KMS-11 (cell line): ENCODE data around the gene SLC7A1.

Experiments
- H2AFZ ChIP-seq: fragments of 200-600 bp; sonication (generic); 2 replicates; pipeline ENCODE4 v1.6.1; 2016; ENCODE audit warnings: antibody characterized with exemption, mixed run types, low read depth
- H3K27ac ChIP-seq: fragments of 200-600 bp; sonication (generic); 2 replicates; pipeline ENCODE4 v1.6.1; 2016; ENCODE audit warnings: mild to moderate bottlenecking, mixed run types
- H3K27me3 ChIP-seq: fragments of 200-600 bp; sonication (generic); 2 replicates; pipeline ENCODE4 v1.6.1; 2017; ENCODE audit warnings: mild to moderate bottlenecking, low read depth, mixed run types, moderate library complexity; ENCODE audit not compliant: insufficient read depth
- H3K36me3 ChIP-seq: fragments of 200-600 bp; sonication (generic); 2 replicates; pipeline ENCODE4 v1.6.1; 2017; ENCODE audit warnings: mild to moderate bottlenecking, mixed run types; ENCODE audit not compliant: insufficient read depth
- H3K4me1 ChIP-seq: fragments of 200-600 bp; sonication (generic); 2 replicates; pipeline ENCODE4 v1.6.1; 2016; ENCODE audit warnings: mild to moderate bottlenecking, low read depth, mixed run types; ENCODE audit not compliant: poor library complexity, severe bottlenecking
- H3K4me2 ChIP-seq: fragments of 200-600 bp; sonication (generic); 2 replicates; pipeline ENCODE4 v1.7.0; 2016; ENCODE audit warnings: mild to moderate bottlenecking, mixed run types
- H3K4me3 ChIP-seq: fragments of 200-600 bp; sonication (generic); IDR thresholded peaks from 2 replicates; pipeline ENCODE4 v1.6.1; 2017; ENCODE audit warnings: low read depth, low read length, mixed read lengths; ENCODE audit not compliant: insufficient read depth
- H3K79me2 ChIP-seq: fragments of 200-600 bp; sonication (generic); 2 replicates; pipeline ENCODE4 v1.6.1; 2016; ENCODE audit warnings: low read depth, mixed run types; ENCODE audit not compliant: insufficient read depth
- H3K9ac ChIP-seq: fragments of 200-600 bp; sonication (generic); 2 replicates; pipeline ENCODE4 v1.6.1; 2016; ENCODE audit warnings: mild to moderate bottlenecking, mixed run types
- H4K20me1 ChIP-seq: fragments of 200-600 bp; sonication (generic); 2 replicates; pipeline ENCODE4 v1.6.1; 2016; ENCODE audit warnings: mild to moderate bottlenecking, mixed run types; ENCODE audit not compliant: insufficient read depth
- CTCF ChIP-seq: fragments of 200-600 bp; sonication (generic); conservative IDR thresholded peaks from 2 replicates; pipeline ENCODE4 v1.6.1; 2017; ENCODE audit warnings: low read depth, mild to moderate bottlenecking, antibody characterized with exemption, low read length, moderate library complexity, mixed read lengths

SLC7A1 gene

GRCh38 chr13:29482504-29482903, 113.0 kb downstream of the SLC7A1 start:
- H3K4me1 ChIP-seq: no peaks in the 10 kb centered on the region
- no peaks in the 10 kb centered on the region for H3K27me3 ChIP-seq
- H3K27ac ChIP-seq: no peak overlapping the region
- no peak overlapping the region for H3K4me2 ChIP-seq
- H4K20me1 ChIP-seq: no peaks in the 10 kb centered on the region
- H3K79me2 ChIP-seq: no peaks in the 10 kb centered on the region
- no peaks in the 10 kb centered on the region for H3K36me3 ChIP-seq
- no peak for TF ChIP-seq CTCF
- H3K4me3 ChIP-seq: no peak overlapping the region
- H3K9ac ChIP-seq: no peak overlapping the region
- H2AFZ ChIP-seq: no peak overlapping the region

GRCh38 chr13:29481603-29482002, 113.9 kb downstream of the SLC7A1 start:
- H2AFZ ChIP-seq: no peak overlapping the region
- no peaks in the 10 kb centered on the region for H3K79me2 ChIP-seq
- TF ChIP-seq CTCF: no peak
- H3K9ac ChIP-seq: no peak overlapping the region
- H4K20me1 ChIP-seq: no peaks in the 10 kb centered on the region
- H3K27me3 ChIP-seq: no peaks in the 10 kb centered on the region
- no peaks in the 10 kb centered on the region for H3K36me3 ChIP-seq
- H3K4me2 ChIP-seq: no peak overlapping the region
- no peak overlapping the region for H3K4me3 ChIP-seq
- H3K27ac ChIP-seq: no peak overlapping the region
- no peaks in the 10 kb centered on the region for H3K4me1 ChIP-seq

GRCh38 chr13:29480893-29481525, 114.5 kb downstream of the SLC7A1 start:
- Histone ChIP-seq H3K4me2 (no peak overlapping the region), H3K9ac (no peak overlapping the region), H3K79me2 (no peaks in the 10 kb centered on the region), H3K4me1 (no peaks in the 10 kb centered on the region), H2AFZ (no peak overlapping the region), H3K27ac (no peak overlapping the region), H3K27me3 (no peaks in the 10 kb centered on the region), H3K4me3 (no peak overlapping the region), H4K20me1 (no peaks in the 10 kb centered on the region), H3K36me3 (no peaks in the 10 kb centered on the region)
- TF ChIP-seq CTCF: no peak

- Histone ChIP-seq H3K9ac (no peak overlapping the region), H4K20me1 (no peaks in the 10 kb centered on the region), H3K79me2 (no peaks in the 10 kb centered on the region), H3K27ac (no peak overlapping the region), H3K36me3 (no peaks in the 10 kb centered on the region), H3K4me2 (no peak overlapping the region), H2AFZ (no peak overlapping the region), H3K4me3 (no peak overlapping the region), H3K4me1 (no peaks in the 10 kb centered on the region), H3K27me3 (no peaks in the 10 kb centered on the region)
- no peak for TF ChIP-seq CTCF
Measured at GRCh38 chr13:29479716-29480492, 115.6 kb downstream of the SLC7A1 start.
